Hepatocyte (in vitro differentiated cells): ENCODE data around the gene MCRIP2.

Source experiments
- CTCF ChIP-seq: fragments of 200-600 bp; sonication (generic); IDR thresholded peaks from 2 replicates; pipeline ENCODE4 v1.5.1; 2016; ENCODE audit warnings: antibody characterized with exemption, mild to moderate bottlenecking; ENCODE audit not compliant: poor library complexity
- EZH2phosphoT487 ChIP-seq: fragments of 200-600 bp; sonication (generic); IDR thresholded peaks from one replicate; pipeline ENCODE4 v1.6.1; 2018; ENCODE audit warnings: antibody characterized with exemption, mild to moderate bottlenecking, low read depth, moderate library complexity; ENCODE audit not compliant: unreplicated experiment, severe bottlenecking

GRCh38 chr16:651844-652243 is 10.2 kb downstream of the MCRIP2 start:
- TF ChIP-seq CTCF: no peak
- no peak for TF ChIP-seq EZH2phosphoT487
